ENCODE measurements around the gene KCNQ2. TPM values are rescaled to one million over a fixed set of nuclear protein-coding genes. Genes with fewer than 3 reads are reported as not detected.

The KCNQ2 gene
- total RNA-seq, 2 donors from 2014 or later, result 0.46 to 35.6 TPM

DNA sequence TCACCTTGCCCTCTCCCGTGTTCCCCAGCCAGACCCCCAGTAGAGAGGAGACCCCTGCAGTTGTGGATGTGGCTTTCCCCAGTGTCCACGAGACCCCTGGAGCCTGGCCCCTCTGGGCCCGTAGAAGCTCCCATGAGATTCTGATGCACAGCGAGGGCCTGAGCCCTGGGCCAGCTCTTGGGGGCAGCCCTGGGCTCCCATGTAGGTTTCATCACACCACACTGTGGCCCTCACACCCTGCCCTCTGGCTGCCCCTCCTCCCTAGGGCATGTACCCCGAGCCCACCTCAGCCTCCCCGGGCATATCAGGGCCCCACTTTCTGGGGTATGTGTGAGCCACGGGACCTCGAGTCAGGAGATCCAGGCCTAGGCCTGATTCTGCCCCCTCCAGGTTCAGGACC is 104.3 kb downstream of the KCNQ2 start:
- H3K27me3 ChIP-seq (replicated peaks; ENCODE audit: insufficient read depth), result peaks cover 4% of the 10 kb centered on the region
- no peak overlapping the region for H3K27ac ChIP-seq
- no peaks in the 10 kb centered on the region for H3K9me3 ChIP-seq
- WGBS, result 87% methylated on average over 8 of the region's 8 CpGs
- no peak overlapping the region for H3K4me3 ChIP-seq
- no peak for DNase-seq (ENCODE audit: low spot score)
- no peaks in the 10 kb centered on the region for H3K4me1 ChIP-seq (replicated peaks)
- no peak for TF ChIP-seq CTCF (IDR thresholded peaks at IDR 0.05)
- no peak for TF ChIP-seq POLR2AphosphoS5 (IDR thresholded peaks at IDR 0.05)
- TF ChIP-seq POLR2A (IDR thresholded peaks at IDR 0.05), result no peak
- H3K36me3 ChIP-seq, result no peaks in the 10 kb centered on the region
- intact Hi-C loops (cut with DNase I), result no loop called here

DNA sequence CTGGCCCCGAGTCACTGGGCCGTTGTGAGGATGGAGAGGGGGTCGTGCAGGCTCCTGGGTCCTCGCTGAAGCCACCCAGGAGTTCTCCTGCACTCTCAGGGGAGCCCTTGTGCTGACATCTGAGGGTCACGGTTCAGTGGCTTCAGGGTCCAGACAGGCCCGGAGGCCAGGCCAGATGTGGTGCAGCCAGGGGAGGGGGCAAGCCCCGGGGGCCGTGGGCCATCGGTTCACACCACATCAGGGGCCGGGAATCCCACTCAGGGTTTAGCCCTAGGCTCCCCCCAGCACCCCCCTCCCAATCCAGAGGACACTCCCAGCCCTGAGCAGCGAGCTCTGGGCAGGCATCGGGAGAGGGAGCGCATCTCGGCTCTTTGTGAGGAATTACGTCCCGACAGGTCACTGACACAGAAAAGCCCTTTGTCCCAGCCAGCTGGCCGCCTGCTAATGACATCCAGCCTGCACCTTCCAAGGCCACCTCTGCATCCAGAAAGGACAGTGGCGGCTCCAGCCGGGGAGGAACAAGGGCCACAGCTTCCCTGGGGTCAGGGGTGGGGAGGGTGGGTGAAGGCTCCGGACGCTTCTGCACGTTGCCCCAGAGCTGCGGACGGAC is 104.9 kb downstream of the KCNQ2 start:
- H3K27me3 ChIP-seq (replicated peaks; ENCODE audit: insufficient read depth), result peaks cover 4% of the 10 kb centered on the region
- 67% methylated on average over 22 of the region's 24 CpGs for WGBS
- H3K4me1 ChIP-seq (replicated peaks), result no peaks in the 10 kb centered on the region

GRCh38 chr20:63366390-63367365 is 105.8 kb downstream of the KCNQ2 start:
- intact Hi-C loops (cut with DNase I), result no loop called here
- Histone ChIP-seq H3K4me1 (replicated peaks) (no peaks in the 10 kb centered on the region), H3K36me3 (no peaks in the 10 kb centered on the region), H3K4me3 (no peak overlapping the region), H3K9me3 (no peaks in the 10 kb centered on the region), H3K27me3 (replicated peaks; ENCODE audit: insufficient read depth) (peaks cover 8% of the 10 kb centered on the region), H3K27ac (no peak overlapping the region)
- TF ChIP-seq CTCF (IDR thresholded peaks at IDR 0.05) (no peak), POLR2A (IDR thresholded peaks at IDR 0.05) (no peak), POLR2AphosphoS5 (IDR thresholded peaks at IDR 0.05) (no peak)
- no peak for DNase-seq (ENCODE audit: low spot score)
- 72% methylated on average over 30 of the region's 30 CpGs for WGBS

More for the DNA sequence above, 104.9 kb downstream of the KCNQ2 start:
- no peak for DNase-seq (ENCODE audit: low spot score)
- intact Hi-C loops (cut with DNase I), result no loop called here
- Histone ChIP-seq H3K9me3 (no peaks in the 10 kb centered on the region), H3K4me3 (no peak overlapping the region), H3K36me3 (no peaks in the 10 kb centered on the region), H3K27ac (no peak overlapping the region)
- TF ChIP-seq CTCF (IDR thresholded peaks at IDR 0.05) (no peak), POLR2A (IDR thresholded peaks at IDR 0.05) (no peak), POLR2AphosphoS5 (IDR thresholded peaks at IDR 0.05) (no peak)

GRCh38 chr20:63365601-63366389 is 106.7 kb downstream of the KCNQ2 start:
- intact Hi-C loops (cut with DNase I), result no loop called here
- H3K27me3 ChIP-seq (replicated peaks; ENCODE audit: insufficient read depth), result peaks cover 11% of the 10 kb centered on the region
- no peak for DNase-seq (ENCODE audit: low spot score)
- no peaks in the 10 kb centered on the region for H3K4me1 ChIP-seq (replicated peaks)
- H3K9me3 ChIP-seq, result no peaks in the 10 kb centered on the region
- no peaks in the 10 kb centered on the region for H3K36me3 ChIP-seq
- TF ChIP-seq POLR2AphosphoS5 (IDR thresholded peaks at IDR 0.05), result no peak
- TF ChIP-seq CTCF (IDR thresholded peaks at IDR 0.05), result no peak
- no peak for TF ChIP-seq POLR2A (IDR thresholded peaks at IDR 0.05)
- WGBS, result 90% methylated on average over 22 of the region's 22 CpGs
- no peak overlapping the region for H3K4me3 ChIP-seq
- H3K27ac ChIP-seq, result no peak overlapping the region

Measured in prostate gland (tissue), 2 donors.